Parathyroid adenoma (tissue), 2 donors: ENCODE data around the gene COMMD1.

Experiments used
- H2AFZ ChIP-seq: fragments of 300-600 bp; sonication (generic); one replicate; pipeline ENCODE4 v1.7.0; 2017; ENCODE audit warnings: antibody characterized with exemption, mild to moderate bottlenecking
- H3K27ac ChIP-seq: fragments of 300-600 bp; sonication (generic); one replicate; pipeline ENCODE4 v1.7.0; 2017
- H3K27me3 ChIP-seq: fragments of 300-600 bp; sonication (generic); one replicate; pipeline ENCODE4 v1.7.0; 2017; ENCODE audit warnings: low read length; ENCODE audit not compliant: control insufficient read depth, insufficient read depth
- H3K36me3 ChIP-seq: fragments of 300-600 bp; sonication (generic); one replicate; pipeline ENCODE4 v1.7.0; 2017; ENCODE audit warnings: low read length; ENCODE audit not compliant: control insufficient read depth, insufficient read depth
- H3K4me1 ChIP-seq: fragments of 300-600 bp; sonication (generic); one replicate; pipeline ENCODE4 v1.7.0; 2017; ENCODE audit warnings: control low read depth
- H3K4me2 ChIP-seq: fragments of 300-600 bp; sonication (generic); one replicate; pipeline ENCODE4 v1.7.0; 2017; ENCODE audit warnings: low read length
- H3K4me3 ChIP-seq: fragments of 300-600 bp; sonication (generic); one replicate; pipeline ENCODE4 v1.7.0; 2017; ENCODE audit warnings: low read depth, low read length
- H3K79me2 ChIP-seq: fragments of 300-600 bp; sonication (generic); one replicate; pipeline ENCODE4 v1.7.0; 2017; ENCODE audit warnings: control low read depth
- H3K9ac ChIP-seq: fragments of 300-600 bp; sonication (generic); one replicate; pipeline ENCODE4 v1.7.0; 2017; ENCODE audit warnings: mild to moderate bottlenecking
- H3K9me3 ChIP-seq: fragments of 300-600 bp; sonication (generic); one replicate; pipeline ENCODE4 v1.7.0; 2017; ENCODE audit warnings: low read length; ENCODE audit not compliant: control insufficient read depth
- TF ChIP-seq, protein P1 (sequence below): fragments of 300-600 bp; sonication (generic); IDR thresholded peaks from one replicate; pipeline ENCODE4 v1.7.0; 2017; ENCODE audit warnings: antibody characterized with exemption, mild to moderate bottlenecking
- donor health status: primary hyperparathyroidism.

Gene COMMD1

DNA sequence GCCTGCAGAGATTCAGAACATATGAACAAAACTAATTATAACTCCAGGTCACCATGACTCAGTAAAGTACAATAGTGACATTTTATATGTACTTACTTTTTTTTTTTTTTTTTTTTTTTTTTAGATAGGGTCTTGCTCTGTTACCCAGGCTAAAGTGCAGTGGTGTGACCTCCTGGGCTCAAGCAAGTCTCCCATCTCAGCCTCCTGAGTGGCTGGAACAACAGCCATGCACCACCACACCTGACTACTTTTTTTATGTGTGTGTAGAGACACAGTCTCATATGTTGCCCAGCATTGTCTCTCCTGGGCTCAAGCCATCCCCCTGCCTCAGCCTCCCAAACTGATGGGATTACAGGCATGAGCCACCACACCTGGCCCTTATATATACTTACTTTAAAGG is 159.8 kb downstream of the COMMD1 start:
- Histone ChIP-seq H3K4me2 (no peak overlapping the region), H3K27me3 (no peaks in the 10 kb centered on the region), H3K9me3 (no peaks in the 10 kb centered on the region), H3K9ac (no peak overlapping the region), H3K4me1 (no peaks in the 10 kb centered on the region), H3K4me3 (no peak overlapping the region), H3K79me2 (no peaks in the 10 kb centered on the region), H3K27ac (no peak overlapping the region), H3K36me3 (no peaks in the 10 kb centered on the region), H2AFZ (no peak overlapping the region)
- TF ChIP-seq, protein P1, sequence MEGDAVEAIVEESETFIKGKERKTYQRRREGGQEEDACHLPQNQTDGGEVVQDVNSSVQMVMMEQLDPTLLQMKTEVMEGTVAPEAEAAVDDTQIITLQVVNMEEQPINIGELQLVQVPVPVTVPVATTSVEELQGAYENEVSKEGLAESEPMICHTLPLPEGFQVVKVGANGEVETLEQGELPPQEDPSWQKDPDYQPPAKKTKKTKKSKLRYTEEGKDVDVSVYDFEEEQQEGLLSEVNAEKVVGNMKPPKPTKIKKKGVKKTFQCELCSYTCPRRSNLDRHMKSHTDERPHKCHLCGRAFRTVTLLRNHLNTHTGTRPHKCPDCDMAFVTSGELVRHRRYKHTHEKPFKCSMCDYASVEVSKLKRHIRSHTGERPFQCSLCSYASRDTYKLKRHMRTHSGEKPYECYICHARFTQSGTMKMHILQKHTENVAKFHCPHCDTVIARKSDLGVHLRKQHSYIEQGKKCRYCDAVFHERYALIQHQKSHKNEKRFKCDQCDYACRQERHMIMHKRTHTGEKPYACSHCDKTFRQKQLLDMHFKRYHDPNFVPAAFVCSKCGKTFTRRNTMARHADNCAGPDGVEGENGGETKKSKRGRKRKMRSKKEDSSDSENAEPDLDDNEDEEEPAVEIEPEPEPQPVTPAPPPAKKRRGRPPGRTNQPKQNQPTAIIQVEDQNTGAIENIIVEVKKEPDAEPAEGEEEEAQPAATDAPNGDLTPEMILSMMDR = no peak

DNA sequence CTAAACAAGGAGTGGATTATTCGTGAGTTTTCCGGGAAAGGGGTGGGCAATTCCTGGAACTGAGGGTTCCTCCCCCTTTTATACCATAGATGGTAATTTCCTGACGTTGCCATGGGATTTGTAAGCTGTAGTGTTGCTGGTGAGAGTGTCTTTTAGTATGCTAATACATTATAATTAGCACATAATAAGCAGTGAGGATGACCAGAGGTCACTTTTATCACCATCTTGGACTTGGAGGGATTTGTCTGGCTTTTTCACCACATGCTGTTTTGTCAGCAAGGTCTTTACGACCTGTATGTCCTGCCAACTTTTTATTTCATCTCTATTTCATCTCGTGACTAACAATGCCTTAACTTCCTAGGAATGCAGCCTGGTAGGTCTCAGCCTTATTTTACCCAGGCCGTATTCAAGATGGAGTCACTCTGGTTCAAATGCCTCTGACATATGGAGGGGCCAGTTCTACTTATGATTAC is 165.7 kb downstream of the COMMD1 start:
- Histone ChIP-seq H3K36me3 (no peaks in the 10 kb centered on the region), H3K79me2 (peaks cover 3% of the 10 kb centered on the region), H3K27me3 (no peaks in the 10 kb centered on the region), H3K9me3 (no peaks in the 10 kb centered on the region), H3K4me2 (no peak overlapping the region), H2AFZ (no peak overlapping the region), H3K4me3 (no peak overlapping the region), H3K9ac (no peak overlapping the region), H3K4me1 (no peaks in the 10 kb centered on the region), H3K27ac (no peak overlapping the region)
- TF ChIP-seq, protein P1 = no peak

DNA sequence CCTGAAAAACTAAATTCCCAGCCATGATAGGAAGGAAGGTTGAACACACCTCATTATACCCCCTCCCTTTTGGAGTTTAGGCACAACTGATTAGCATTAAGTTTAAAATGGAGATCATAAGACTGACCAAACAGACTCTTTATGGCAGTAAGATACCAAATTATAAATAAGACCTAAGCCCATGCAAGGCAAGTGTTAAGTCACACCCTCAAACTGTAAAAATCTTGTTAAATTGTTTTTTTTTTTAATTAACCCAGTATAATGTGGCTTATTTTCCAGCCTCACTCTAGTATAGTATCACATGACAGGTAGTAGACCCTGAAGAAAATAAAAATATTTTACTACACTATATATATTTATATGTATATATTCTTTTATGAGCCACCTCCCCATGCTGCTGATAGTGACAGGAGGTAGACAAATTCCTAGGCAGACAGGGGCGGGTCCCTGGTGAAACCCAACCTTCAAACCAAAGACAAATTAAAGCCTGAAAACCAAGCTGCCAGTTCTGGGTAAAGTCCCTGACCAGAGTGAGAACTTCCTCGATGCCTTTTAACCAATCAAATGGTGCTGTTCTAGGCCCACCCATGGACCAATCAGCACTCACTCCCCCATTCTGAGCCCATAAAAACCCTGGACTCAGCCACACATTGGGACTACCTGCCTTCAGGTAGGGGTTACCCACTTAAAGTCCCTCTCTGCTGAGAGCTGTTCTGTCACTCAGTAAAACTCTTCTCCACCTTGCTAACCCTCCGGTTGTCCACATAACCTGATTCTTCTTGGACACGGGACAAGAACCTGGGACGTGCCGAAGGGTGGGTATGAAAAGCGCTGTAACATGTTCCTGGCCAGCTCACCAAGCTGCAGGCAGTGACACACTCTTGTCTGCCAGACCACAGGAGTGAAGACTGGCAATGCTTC is 166.5 kb downstream of the COMMD1 start:
- H3K9ac ChIP-seq = no peak overlapping the region
- H3K9me3 ChIP-seq = no peaks in the 10 kb centered on the region
- peaks cover 3% of the 10 kb centered on the region for H3K79me2 ChIP-seq
- H3K27ac ChIP-seq = no peak overlapping the region
- H3K4me3 ChIP-seq = no peak overlapping the region
- H3K4me2 ChIP-seq = no peak overlapping the region
- no peak overlapping the region for H2AFZ ChIP-seq
- H3K4me1 ChIP-seq = no peaks in the 10 kb centered on the region
- H3K36me3 ChIP-seq = no peaks in the 10 kb centered on the region
- H3K27me3 ChIP-seq = no peaks in the 10 kb centered on the region
- TF ChIP-seq, protein P1 = no peak

DNA sequence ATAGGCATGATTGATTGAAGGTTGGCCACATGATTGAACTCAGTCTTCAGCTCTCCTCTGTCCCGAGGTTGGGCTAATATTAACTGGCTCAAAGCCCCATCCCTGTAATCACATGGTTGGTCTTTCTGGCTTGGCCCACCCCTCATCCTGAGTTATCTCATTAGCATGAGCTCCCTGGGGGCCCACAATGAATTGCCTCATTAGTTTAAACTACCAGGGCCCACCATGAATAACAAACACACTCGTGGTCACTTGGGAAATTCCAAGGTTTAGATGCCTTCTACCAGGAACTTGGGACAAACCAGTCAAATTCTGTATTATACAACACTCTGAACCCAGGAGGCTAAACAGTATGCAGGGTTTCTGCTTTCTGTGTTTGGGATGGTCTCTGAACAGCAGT is 168.8 kb downstream of the COMMD1 start:
- no peak overlapping the region for H3K9ac ChIP-seq
- no peaks in the 10 kb centered on the region for H3K4me1 ChIP-seq
- H3K27me3 ChIP-seq = no peaks in the 10 kb centered on the region
- H2AFZ ChIP-seq = no peak overlapping the region
- peaks cover 3% of the 10 kb centered on the region for H3K79me2 ChIP-seq
- no peaks in the 10 kb centered on the region for H3K36me3 ChIP-seq
- no peaks in the 10 kb centered on the region for H3K9me3 ChIP-seq
- H3K27ac ChIP-seq = no peak overlapping the region
- H3K4me3 ChIP-seq = no peak overlapping the region
- no peak overlapping the region for H3K4me2 ChIP-seq
- TF ChIP-seq, protein P1 = no peak
